Measurements from ENCODE around the gene ASIC2.

Gene ASIC2

GRCh38 chr17:33057564-33057963, 235.5 kb downstream of the ASIC2 start:
- no peak for DNase-seq (ENCODE audit: low read depth)

- DNase-seq (ENCODE audit: low read depth): no peak
Measured at GRCh38 chr17:33056399-33057146, 236.5 kb downstream of the ASIC2 start.

GRCh38 chr17:33055746-33056145, 237.3 kb downstream of the ASIC2 start:
- no peak for DNase-seq (ENCODE audit: low read depth)

- no peak for DNase-seq (ENCODE audit: low read depth)
Measured at GRCh38 chr17:33055171-33055611, 237.9 kb downstream of the ASIC2 start.

GRCh38 chr17:33054412-33054811, 238.7 kb downstream of the ASIC2 start:
- no peak for DNase-seq (ENCODE audit: low read depth)

GRCh38 chr17:33053676-33054075, 239.4 kb downstream of the ASIC2 start:
- no peak for DNase-seq (ENCODE audit: low read depth)

- DNase-seq (ENCODE audit: low read depth): no peak
Measured at GRCh38 chr17:33052856-33053255, 240.2 kb downstream of the ASIC2 start.

- DNase-seq (ENCODE audit: low read depth): no peak
Measured at GRCh38 chr17:33050611-33051140, 242.4 kb downstream of the ASIC2 start.

GRCh38 chr17:33049781-33050414, 243.2 kb downstream of the ASIC2 start:
- DNase-seq (ENCODE audit: low read depth): peak; percentile 4

GRCh38 chr17:33046361-33047255, 246.5 kb downstream of the ASIC2 start:
- no peak for DNase-seq (ENCODE audit: low read depth)

- DNase-seq (ENCODE audit: low read depth): no peak
Measured at GRCh38 chr17:33045216-33045615, 247.9 kb downstream of the ASIC2 start.

- no peak for DNase-seq (ENCODE audit: low read depth)
Measured at GRCh38 chr17:33044771-33045170, 248.3 kb downstream of the ASIC2 start.

- DNase-seq (ENCODE audit: low read depth): no peak
Measured at GRCh38 chr17:33040461-33040860, 252.6 kb downstream of the ASIC2 start.

GRCh38 chr17:33039874-33040273, 253.2 kb downstream of the ASIC2 start:
- no peak for DNase-seq (ENCODE audit: low read depth)

GRCh38 chr17:33038740-33039139, 254.4 kb downstream of the ASIC2 start:
- DNase-seq (ENCODE audit: low read depth): no peak

GRCh38 chr17:33033176-33033575, 259.9 kb downstream of the ASIC2 start:
- no peak for DNase-seq (ENCODE audit: low read depth)

GRCh38 chr17:33028778-33029177, 264.3 kb downstream of the ASIC2 start:
- no peak for DNase-seq (ENCODE audit: low read depth)

- no peak for DNase-seq (ENCODE audit: low read depth)
Measured at GRCh38 chr17:33028061-33028460, 265.0 kb downstream of the ASIC2 start.

- no peak for DNase-seq (ENCODE audit: low read depth)
Measured at GRCh38 chr17:33024688-33025486, 268.2 kb downstream of the ASIC2 start.

GRCh38 chr17:33023790-33024189, 269.3 kb downstream of the ASIC2 start:
- no peak for DNase-seq (ENCODE audit: low read depth)

GRCh38 chr17:33021731-33022408, 271.2 kb downstream of the ASIC2 start:
- DNase-seq (ENCODE audit: low read depth): no peak
